CD4-positive, alpha-beta memory T cell (primary cell): ENCODE data around the gene GAD2. TPM values are rescaled to one million over a fixed set of nuclear protein-coding genes. Genes with fewer than 3 reads are reported as not detected.

Experiments
- CTCF ChIA-PET: fragments of 350-600 bp; sonication (Branson Sonifier 250); formaldehyde crosslinking; loops from one replicate; lab custom pipeline; 2021; ENCODE audit warnings: inconsistent platforms; ENCODE audit not compliant: partially characterized antibody; lab: Charles Lee
- POLR2A ChIA-PET: fragments of 350-600 bp; sonication (Branson Sonifier 250); formaldehyde crosslinking; loops from one replicate; lab custom pipeline; 2021; ENCODE audit not compliant: partially characterized antibody; lab: Charles Lee
- DNase-seq, 5 donors: peaks; one replicate each; pipeline versions ENCODE4 v3.0.0 to v3.0.0-alpha.2; 2020 to 2022; ENCODE audit warnings: mixed read lengths in 1 of 5
- H3K27ac ChIP-seq: one replicate; pipeline ENCODE4 v1.7.0; 2013; ENCODE audit warnings: low read depth, low read length
- H3K27me3 ChIP-seq: 2 replicates; pipeline ENCODE4 v1.7.0; 2013; ENCODE audit warnings: mild to moderate bottlenecking, low read length, moderate library complexity; ENCODE audit not compliant: insufficient read depth
- H3K36me3 ChIP-seq: 2 replicates; pipeline ENCODE4 v1.7.0; 2013; ENCODE audit warnings: mild to moderate bottlenecking, low read length, moderate library complexity; ENCODE audit not compliant: insufficient read depth
- H3K4me1 ChIP-seq: 2 replicates; pipeline ENCODE4 v1.7.0; 2013; ENCODE audit warnings: mild to moderate bottlenecking, low read length, moderate library complexity; ENCODE audit not compliant: insufficient read depth
- H3K4me3 ChIP-seq, 2 donors: one replicate each; pipeline ENCODE4 v1.7.0; 2013; ENCODE audit warnings: low read length in 2 of 2, mild to moderate bottlenecking in 1 of 2
- H3K9me3 ChIP-seq, 2 donors: one replicate each; pipeline ENCODE4 v1.7.0; 2013; ENCODE audit warnings: low read length in 2 of 2, control low read depth in 1 of 2; ENCODE audit not compliant: control insufficient read depth in 1 of 2
- H3K27ac Mint-ChIP-seq, 7 donors: one replicate each; pipeline ENCODE4 v1.8.0; 2020 to 2021; ENCODE audit warnings: mixed read lengths in 7 of 7, mild to moderate bottlenecking in 6 of 7, inconsistent platforms in 3 of 7, moderate library complexity in 3 of 7
- H3K27me3 Mint-ChIP-seq, 2 donors: one replicate each; pipeline ENCODE4 v1.8.0; 2020 to 2021; ENCODE audit warnings: mixed read lengths in 2 of 2
- H3K36me3 Mint-ChIP-seq, 2 donors: one replicate each; pipeline ENCODE4 v1.8.0; 2020 to 2021; ENCODE audit warnings: mixed read lengths in 2 of 2, inconsistent platforms in 1 of 2, mild to moderate bottlenecking in 1 of 2
- H3K4me1 Mint-ChIP-seq, 4 donors: one replicate each; pipeline ENCODE4 v1.8.0; 2020 to 2021; ENCODE audit warnings: mixed read lengths in 4 of 4, mild to moderate bottlenecking in 1 of 4
- H3K4me3 Mint-ChIP-seq, 8 donors: one replicate each; pipeline ENCODE4 v1.8.0; 2020 to 2021; ENCODE audit warnings: mixed read lengths in 8 of 8, mild to moderate bottlenecking in 7 of 8, moderate library complexity in 6 of 8, inconsistent platforms in 3 of 8
- H3K9me3 Mint-ChIP-seq, 8 donors: one replicate each; pipeline ENCODE4 v1.8.0; 2020 to 2021; ENCODE audit warnings: mixed read lengths in 8 of 8, mild to moderate bottlenecking in 5 of 8, inconsistent platforms in 3 of 8, moderate library complexity in 1 of 8
- intact Hi-C: fragments of 100-400 bp; cut with micrococcal nuclease; formaldehyde crosslinking; loops from one replicate; pipeline ENCODE4 v1.15.1; 2023
- polyA plus RNA-seq, 2 donors: library from polyadenylated mRNA; unstranded; fragments of 300-500 nt; fragmentation: Illumina TruSeq; gene quantifications; one replicate each; pipeline ENCODE4 v1.2.3, GENCODE V29; 2021
- total RNA-seq, 2 experiments: library from RNA; stranded (reverse); gene quantifications; one replicate each; pipeline ENCODE4 v1.2.3, GENCODE V29; 2021

GAD2 gene
- total and polyA plus RNA-seq, 4 experiments from 2014 or later = not detected

GRCh38 chr10:26214551-26215395, 1.8 kb upstream of the GAD2 start:
- Histone ChIP-seq H3K4me3 (no peak overlapping the region), H3K9me3 (no peaks in the 10 kb centered on the region), H3K4me1 (peaks cover 24% of the 10 kb centered on the region), H3K36me3 (no peaks in the 10 kb centered on the region), H3K27ac (no peak overlapping the region), H3K27me3 (peaks cover 48% of the 10 kb centered on the region)
- ChIA-PET CTCF (no interaction called here), POLR2A (no interaction called here)
- DNase-seq = no peak
- H3K9me3 Mint-ChIP-seq = no peaks in the 10 kb centered on the region
- H3K27me3 Mint-ChIP-seq = peaks cover 55% of the 10 kb centered on the region in 2 donors
- H3K4me1 Mint-ChIP-seq = peaks cover 5 to 48% (median 33%) of the 10 kb centered on the region in 4 donors
- no peaks in the 10 kb centered on the region for H3K36me3 Mint-ChIP-seq
- intact Hi-C loops = no loop called here
- H3K27ac Mint-ChIP-seq = no peak overlapping the region
- H3K4me3 Mint-ChIP-seq = peak overlapping the region; percentile 55 to 82 (median 70)

GRCh38 chr10:26215396-26215934, 1.1 kb upstream of the GAD2 start:
- H3K27me3 ChIP-seq = peaks cover 46% of the 10 kb centered on the region
- ChIA-PET POLR2A (no interaction called here), CTCF (no interaction called here)
- no peak overlapping the region for H3K4me3 ChIP-seq
- H3K36me3 ChIP-seq = no peaks in the 10 kb centered on the region
- peaks cover 5 to 48% (median 33%) of the 10 kb centered on the region in 4 donors for H3K4me1 Mint-ChIP-seq
- H3K9me3 Mint-ChIP-seq = no peaks in the 10 kb centered on the region
- no peak overlapping the region for H3K27ac Mint-ChIP-seq
- H3K27ac ChIP-seq = no peak overlapping the region
- peaks cover 24% of the 10 kb centered on the region for H3K4me1 ChIP-seq
- no peaks in the 10 kb centered on the region for H3K36me3 Mint-ChIP-seq
- H3K27me3 Mint-ChIP-seq = peaks cover 61 to 62% of the 10 kb centered on the region in 2 donors
- DNase-seq = no peak
- H3K9me3 ChIP-seq = no peaks in the 10 kb centered on the region
- peak overlapping the region; percentile 55 to 82 (median 70) for H3K4me3 Mint-ChIP-seq
- intact Hi-C loops = no loop called here

- peak overlapping the region; percentile 31 to 82 (median 70) for H3K4me3 Mint-ChIP-seq
- Histone ChIP-seq H3K9me3 (no peaks in the 10 kb centered on the region), H3K27me3 (peaks cover 44% of the 10 kb centered on the region), H3K4me3 (no peak overlapping the region), H3K36me3 (no peaks in the 10 kb centered on the region), H3K27ac (no peak overlapping the region), H3K4me1 (peaks cover 24% of the 10 kb centered on the region)
- peaks cover 67 to 68% of the 10 kb centered on the region in 2 donors for H3K27me3 Mint-ChIP-seq
- intact Hi-C loops = no loop called here
- ChIA-PET POLR2A (no interaction called here), CTCF (no interaction called here)
- DNase-seq = no peak
- no peaks in the 10 kb centered on the region for H3K36me3 Mint-ChIP-seq
- peaks cover 5 to 48% (median 33%) of the 10 kb centered on the region in 4 donors for H3K4me1 Mint-ChIP-seq
- H3K27ac Mint-ChIP-seq = peak overlapping the region in 1 of 7 donors; percentile 47
- no peaks in the 10 kb centered on the region for H3K9me3 Mint-ChIP-seq
Observed at GRCh38 chr10:26215935-26216584, 514 bp upstream of the GAD2 start.

- no peak for DNase-seq
Observed at GRCh38 chr10:26217396-26218086, 967 bp downstream of the GAD2 start.

GRCh38 chr10:26219676-26220075, 3.1 kb downstream of the GAD2 start:
- H3K36me3 ChIP-seq = no peaks in the 10 kb centered on the region
- POLR2A ChIA-PET = no interaction called here
- peaks cover 20% of the 10 kb centered on the region for H3K4me1 ChIP-seq

More at GRCh38 chr10:26217396-26218086, 967 bp downstream of the GAD2 start:
- ChIA-PET CTCF (no interaction called here), POLR2A (no interaction called here)
- Mint-ChIP-seq H3K4me3 (peak overlapping the region in 6 of 8 donors; percentile 10 to 77 (median 58)), H3K36me3 (no peaks in the 10 kb centered on the region), H3K9me3 (no peaks in the 10 kb centered on the region), H3K4me1 (peaks cover 5 to 42% (median 32%) of the 10 kb centered on the region in 4 donors), H3K27ac (no peak overlapping the region), H3K27me3 (peaks cover 72 to 74% of the 10 kb centered on the region in 2 donors)
- no peaks in the 10 kb centered on the region for H3K36me3 ChIP-seq
- intact Hi-C loops = no loop called here
- H3K4me3 ChIP-seq = no peak overlapping the region
- H3K27ac ChIP-seq = no peak overlapping the region
- H3K9me3 ChIP-seq = no peaks in the 10 kb centered on the region
- H3K4me1 ChIP-seq = peaks cover 24% of the 10 kb centered on the region
- H3K27me3 ChIP-seq = peaks cover 47% of the 10 kb centered on the region

GRCh38 chr10:26220901-26221300, 4.3 kb downstream of the GAD2 start:
- POLR2A ChIA-PET = no interaction called here
- H3K36me3 Mint-ChIP-seq = no peaks in the 10 kb centered on the region

More at GRCh38 chr10:26219676-26220075, 3.1 kb downstream of the GAD2 start:
- CTCF ChIA-PET = no interaction called here
- peaks cover 0 to 2% (median 0%) of the 10 kb centered on the region in 8 donors for H3K9me3 Mint-ChIP-seq
- H3K4me1 Mint-ChIP-seq = peaks cover 5 to 33% (median 26%) of the 10 kb centered on the region in 4 donors
- Histone ChIP-seq H3K4me3 (no peak overlapping the region), H3K27me3 (peaks cover 28% of the 10 kb centered on the region), H3K9me3 (no peaks in the 10 kb centered on the region), H3K27ac (no peak overlapping the region)
- no peak overlapping the region for H3K27ac Mint-ChIP-seq
- peaks cover 65 to 78% of the 10 kb centered on the region in 2 donors for H3K27me3 Mint-ChIP-seq
- intact Hi-C loops = no loop called here
- no peaks in the 10 kb centered on the region for H3K36me3 Mint-ChIP-seq
- H3K4me3 Mint-ChIP-seq = no peak overlapping the region
- DNase-seq = no peak

More at GRCh38 chr10:26220901-26221300, 4.3 kb downstream of the GAD2 start:
- H3K9me3 ChIP-seq = no peaks in the 10 kb centered on the region
- Mint-ChIP-seq H3K27ac (no peak overlapping the region), H3K9me3 (peaks cover 0 to 2% (median 0%) of the 10 kb centered on the region in 8 donors), H3K4me3 (no peak overlapping the region), H3K27me3 (peaks cover 63 to 76% of the 10 kb centered on the region in 2 donors), H3K4me1 (peaks cover 3 to 21% (median 18%) of the 10 kb centered on the region in 4 donors)
- H3K4me3 ChIP-seq = no peak overlapping the region
- H3K36me3 ChIP-seq = no peaks in the 10 kb centered on the region
- peaks cover 16% of the 10 kb centered on the region for H3K4me1 ChIP-seq
- intact Hi-C loops = no loop called here
- H3K27me3 ChIP-seq = peaks cover 25% of the 10 kb centered on the region
- DNase-seq = no peak
- H3K27ac ChIP-seq = no peak overlapping the region
- CTCF ChIA-PET = no interaction called here
